GM13976 (cell line): ENCODE data around the gene PLEKHJ1.

Experiments used
- DNase-seq: peaks from one replicate; pipeline ENCODE4 v3.0.0; 2012; ENCODE audit warnings: low spot score
- CTCF ChIP-seq: IDR thresholded peaks from 2 replicates; pipeline ENCODE4 v1.5.1; 2012; ENCODE audit warnings: borderline replicate concordance, mild to moderate bottlenecking; ENCODE audit not compliant: insufficient read depth; ENCODE audit errors: extremely low read depth, missing control alignments, control extremely low read depth
- in situ Hi-C: fragments of 300-500 bp; cut with MboI; formaldehyde crosslinking; loops from one replicate; pipeline ENCODE4 v1.12.0; 2022; ENCODE audit warnings: low sequenced_read_pairs, mixed read lengths, inconsistent platforms; ENCODE audit not compliant: unreplicated experiment

PLEKHJ1 gene

GRCh38 chr19:2247433-2248101, 11.4 kb upstream of the PLEKHJ1 start:
- TF ChIP-seq CTCF, result no peak
- DNase-seq, result no peak
- in situ Hi-C loops, result no loop called here

- no peak for TF ChIP-seq CTCF
- no peak for DNase-seq
- in situ Hi-C loops, result no loop called here
Observed at GRCh38 chr19:2246801-2247361, 10.8 kb upstream of the PLEKHJ1 start.

GRCh38 chr19:2246014-2246620, 10.0 kb upstream of the PLEKHJ1 start:
- in situ Hi-C loops, result no loop called here
- no peak for TF ChIP-seq CTCF
- no peak for DNase-seq

GRCh38 chr19:2245273-2245672, 9.1 kb upstream of the PLEKHJ1 start:
- in situ Hi-C loops, result no loop called here
- no peak for DNase-seq
- no peak for TF ChIP-seq CTCF

GRCh38 chr19:2244486-2244885, 8.4 kb upstream of the PLEKHJ1 start:
- no peak for TF ChIP-seq CTCF

GRCh38 chr19:2244125-2244411, 7.9 kb upstream of the PLEKHJ1 start:
- DNase-seq, result no peak
- no peak for TF ChIP-seq CTCF
- in situ Hi-C loops, result no loop called here

More at GRCh38 chr19:2244486-2244885, 8.4 kb upstream of the PLEKHJ1 start:
- in situ Hi-C loops, result no loop called here
- no peak for DNase-seq
